HL-60 (cell line): ENCODE data around the gene SAP30L.

Experiments used
- DNase-seq, 2 experiments: peaks; one replicate each; pipeline ENCODE4 v3.0.0-alpha.2; 2010 to 2020; ENCODE audit warnings: low read depth in 1 of 2, low spot score in 1 of 2
- H3K27ac ChIP-seq: fragments of 250-450 bp; sonication (Bioruptor Pico); replicated peaks from 2 replicates; pipeline ENCODE4 v1.5.1; 2020; ENCODE audit warnings: mild to moderate bottlenecking, moderate library complexity
- H3K27me3 ChIP-seq: fragments of 250-450 bp; sonication (Bioruptor Pico); 2 replicates; pipeline ENCODE4 v1.5.1; 2021; ENCODE audit warnings: mild to moderate bottlenecking, moderate library complexity; ENCODE audit not compliant: insufficient read depth, poor library complexity, severe bottlenecking
- H3K4me3 ChIP-seq: replicated peaks from 2 replicates; pipeline ENCODE4 v1.5.1; 2011; ENCODE audit warnings: mild to moderate bottlenecking, control low read depth, low read length; ENCODE audit not compliant: insufficient read depth
- CTCF ChIP-seq: IDR thresholded peaks from one replicate; pipeline ENCODE4 v1.5.1; 2011; ENCODE audit warnings: low read length, control low read depth, inconsistent platforms; ENCODE audit not compliant: insufficient read depth
- GABPA ChIP-seq: IDR thresholded peaks from 2 replicates; pipeline ENCODE4 v1.6.1; 2012; ENCODE audit warnings: low read depth
- POLR2AphosphoS5 ChIP-seq: IDR thresholded peaks from 2 replicates; pipeline ENCODE4 v1.6.1; 2012; ENCODE audit warnings: low read depth
- REST ChIP-seq: IDR thresholded peaks from 2 replicates; pipeline ENCODE4 v1.6.1; 2012; ENCODE audit warnings: low read depth; ENCODE audit not compliant: insufficient replicate concordance
- SPI1 ChIP-seq: IDR thresholded peaks from 2 replicates; pipeline ENCODE4 v1.6.1; 2012; ENCODE audit warnings: low read depth, mild to moderate bottlenecking, borderline replicate concordance
- long read RNA-seq: library from polyadenylated mRNA; unstranded; transcript quantifications from one replicate; pipeline ENCODE4 v2.0.0, GENCODE V29; 2020

Gene SAP30L
- long read RNA-seq, partial matches to known transcripts: 0 of 3 reads
- long read RNA-seq, other reads (novel, unspliced or antisense): 2 of 3 reads

- DNase-seq: peak; percentile 81 to 95
- H3K27ac ChIP-seq: peak within 1 kb of the TSS; percentile 69
- peak within 1 kb of the TSS; percentile 74 for H3K4me3 ChIP-seq
- TF ChIP-seq SPI1: 0 out of 2 replicates have a peak, but pooled peaks have one; percentile 54
- TF ChIP-seq GABPA: peak; percentile 83
- TF ChIP-seq POLR2AphosphoS5: peak; percentile 60; the same call in 1 of the 2 replicates
- peak; percentile 25 for TF ChIP-seq REST
- TF ChIP-seq CTCF: no peak
- no peaks in the 10 kb centered on the region for H3K27me3 ChIP-seq
Measured at GRCh38 chr5:154445422-154446194, at the start of gene SAP30L. Gene SAP30L, plus strand, starts transcription at chr5:154445997. Its CDS starts 608 bp downstream, at chr5:154446605.

GRCh38 chr5:154396128-154396527 is 49.7 kb upstream of the SAP30L start:
- Histone ChIP-seq H3K4me3 (no peak overlapping the region), H3K27ac (no peak overlapping the region), H3K27me3 (no peaks in the 10 kb centered on the region)
- DNase-seq: no peak
- TF ChIP-seq SPI1 (no peak), CTCF (no peak), REST (no peak), POLR2AphosphoS5 (no peak), GABPA (no peak)

- Histone ChIP-seq H3K4me3 (no peak overlapping the region), H3K27me3 (no peaks in the 10 kb centered on the region), H3K27ac (no peak overlapping the region)
- TF ChIP-seq REST: no peak
- no peak for TF ChIP-seq GABPA
- no peak for TF ChIP-seq CTCF
- TF ChIP-seq POLR2AphosphoS5: no peak
- no peak; the same call in 1 of the 2 replicates for TF ChIP-seq SPI1
- DNase-seq: no peak
Measured at GRCh38 chr5:154397652-154398406, 48.0 kb upstream of the SAP30L start.
